GM21526 (cell line): ENCODE results near the gene QSOX2.

Experiments used
- ATAC-seq: cut with Tn5 transposase; IDR thresholded peaks from one replicate; pipeline ENCODE4 v1.9.1; 2021; ENCODE audit warnings: moderate library complexity; ENCODE audit not compliant: unreplicated experiment, low FRiP score

The QSOX2 gene

GRCh38 chr9:136205707-136205992, 40.0 kb downstream of the QSOX2 start:
- ATAC-seq = no peak

GRCh38 chr9:136204838-136205706, 40.5 kb downstream of the QSOX2 start, which contains the start of gene LHX3:
Gene LHX3 (minus strand): TSS chr9:136205128. CDS start chr9:136205012, 116 bp downstream.
- ATAC-seq = no peak

- ATAC-seq = no peak
Measured at GRCh38 chr9:136204145-136204805, 41.3 kb downstream of the QSOX2 start.

GRCh38 chr9:136203408-136204144, 42.0 kb downstream of the QSOX2 start:
- no peak for ATAC-seq

DNA sequence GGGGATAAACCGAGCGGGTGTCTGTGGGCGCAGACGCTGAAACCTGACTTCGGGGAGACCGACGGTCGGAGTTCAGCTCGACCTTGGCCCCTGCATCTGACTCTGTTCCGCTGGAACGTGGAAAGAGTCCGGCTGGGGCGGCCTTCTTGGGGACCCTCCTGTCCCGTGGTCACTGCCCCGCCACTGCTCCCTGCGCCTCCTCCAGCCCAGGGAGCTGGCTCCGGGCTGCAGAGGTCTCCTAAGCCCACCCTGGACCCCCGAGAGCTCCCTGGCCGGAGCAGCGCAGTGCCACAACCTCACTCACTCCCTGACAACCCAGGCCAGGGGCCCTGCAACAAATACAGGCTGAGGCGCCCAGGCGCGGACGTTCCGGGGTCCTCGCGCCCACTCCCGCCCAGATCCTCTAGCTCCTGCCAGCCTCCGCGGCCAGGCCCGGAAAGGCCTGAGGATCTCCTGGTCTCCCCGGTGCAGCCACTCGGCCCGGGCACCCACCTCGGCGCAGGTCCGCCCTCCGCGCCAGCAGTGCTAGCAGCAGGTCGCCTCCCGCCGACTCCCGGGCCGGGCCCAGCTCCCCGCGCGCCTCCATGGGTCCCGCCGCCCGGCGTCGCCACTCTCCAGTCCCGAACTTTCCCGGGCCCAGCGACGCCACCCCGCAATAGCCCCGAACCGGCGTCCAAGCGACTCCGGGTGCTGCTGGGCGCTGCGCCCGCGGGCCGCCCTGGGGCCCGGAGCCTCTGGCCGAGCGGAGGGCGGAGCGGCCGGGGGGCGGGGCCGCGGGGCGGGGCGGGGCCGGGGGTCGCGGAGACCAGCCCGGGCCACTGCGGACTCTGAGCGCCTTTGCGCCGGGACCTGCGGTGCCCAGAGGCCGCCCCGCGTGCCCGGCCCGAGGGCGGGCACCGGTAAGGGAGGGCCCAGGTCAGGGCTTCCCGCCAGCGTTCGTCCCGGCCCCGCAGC, 42.9 kb downstream of the QSOX2 start:
- ATAC-seq = no peak

- ATAC-seq = no peak
Measured at GRCh38 chr9:136201609-136202453, 43.8 kb downstream of the QSOX2 start.

DNA sequence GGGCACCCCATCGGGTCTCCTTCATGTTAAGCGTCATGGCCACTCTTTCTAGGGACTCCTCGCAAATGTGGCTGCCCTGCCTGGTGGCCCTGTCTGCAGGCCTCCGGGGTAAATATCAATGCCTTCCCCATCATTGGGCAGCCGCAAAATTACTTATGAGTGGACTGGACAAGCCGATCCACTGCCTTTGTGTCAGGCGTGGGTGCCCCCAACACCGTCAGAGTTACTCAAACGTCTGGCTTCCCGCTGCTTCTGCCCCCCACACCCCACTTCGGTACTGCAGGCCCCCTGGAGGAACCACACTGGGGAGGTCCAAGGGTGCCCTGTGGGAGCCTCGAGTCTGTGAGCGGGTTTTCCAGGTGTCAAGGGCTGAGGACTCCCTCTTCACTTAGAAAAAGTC, 44.4 kb downstream of the QSOX2 start:
- no peak for ATAC-seq

DNA sequence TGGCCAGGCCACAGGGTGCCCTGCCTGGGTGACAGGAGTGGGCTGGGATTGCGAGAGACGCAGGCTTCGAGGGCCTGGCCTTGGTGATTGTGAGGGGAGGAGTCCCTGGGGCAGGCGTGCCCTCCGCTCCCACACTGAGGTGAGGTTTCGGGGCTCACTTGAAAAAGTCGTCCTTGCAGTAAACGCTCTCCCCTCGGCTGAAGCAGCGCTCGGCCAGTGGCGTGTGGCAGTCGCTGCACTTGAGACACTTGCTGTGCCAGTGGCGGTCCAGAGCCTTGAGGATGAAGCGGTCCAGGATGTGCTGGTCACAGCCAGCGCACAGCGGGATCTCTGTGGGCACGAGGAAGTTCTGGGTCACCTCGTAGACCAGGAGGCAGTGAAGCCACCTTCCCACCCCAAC, 45.2 kb downstream of the QSOX2 start:
- no peak for ATAC-seq

DNA sequence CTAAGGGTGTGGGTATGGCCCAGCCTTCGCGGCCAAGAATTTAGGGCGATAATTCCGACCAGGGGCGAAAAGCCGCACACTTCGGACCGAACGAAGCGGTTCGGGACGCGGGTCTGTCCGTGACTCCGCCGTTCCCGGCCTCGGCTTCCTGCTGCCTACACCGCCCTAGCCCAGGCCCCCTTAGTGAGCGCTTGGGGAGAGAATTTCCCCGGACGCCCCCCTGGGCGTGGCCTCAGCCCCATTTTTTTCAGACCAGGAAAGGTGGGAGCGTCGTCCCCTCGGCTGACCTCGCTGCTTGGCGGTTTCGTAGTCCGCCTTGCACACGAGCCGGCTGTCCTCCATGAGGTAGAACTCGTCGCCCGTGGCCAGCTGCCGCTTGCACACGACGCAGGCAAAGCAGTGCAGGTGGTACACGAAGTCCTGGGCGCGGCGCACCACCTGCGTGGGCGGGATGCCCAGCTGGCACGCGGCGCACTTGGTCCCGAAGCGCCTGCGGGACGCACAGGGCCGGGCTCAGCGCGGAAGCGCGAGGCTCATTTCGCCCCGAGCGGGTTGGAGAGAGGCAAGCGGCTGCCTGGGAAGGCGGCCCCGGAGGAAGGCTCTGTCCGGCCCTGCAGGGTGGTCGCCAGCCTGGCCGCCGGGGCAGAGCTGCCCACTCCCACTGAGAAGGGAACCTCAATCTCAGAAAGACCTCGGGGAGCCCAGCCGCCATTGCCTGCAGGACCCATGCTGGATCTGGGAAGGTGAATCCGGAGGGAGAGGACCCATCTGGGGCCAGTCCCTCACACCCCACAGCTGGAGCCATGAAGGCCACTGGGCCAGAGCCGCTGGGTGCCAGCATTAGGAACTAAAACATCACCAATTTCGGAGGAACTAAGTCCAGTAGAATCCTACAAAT, 46.0 kb downstream of the QSOX2 start:
- ATAC-seq = no peak

GRCh38 chr9:136198605-136199083, 47.0 kb downstream of the QSOX2 start:
- ATAC-seq = no peak

DNA sequence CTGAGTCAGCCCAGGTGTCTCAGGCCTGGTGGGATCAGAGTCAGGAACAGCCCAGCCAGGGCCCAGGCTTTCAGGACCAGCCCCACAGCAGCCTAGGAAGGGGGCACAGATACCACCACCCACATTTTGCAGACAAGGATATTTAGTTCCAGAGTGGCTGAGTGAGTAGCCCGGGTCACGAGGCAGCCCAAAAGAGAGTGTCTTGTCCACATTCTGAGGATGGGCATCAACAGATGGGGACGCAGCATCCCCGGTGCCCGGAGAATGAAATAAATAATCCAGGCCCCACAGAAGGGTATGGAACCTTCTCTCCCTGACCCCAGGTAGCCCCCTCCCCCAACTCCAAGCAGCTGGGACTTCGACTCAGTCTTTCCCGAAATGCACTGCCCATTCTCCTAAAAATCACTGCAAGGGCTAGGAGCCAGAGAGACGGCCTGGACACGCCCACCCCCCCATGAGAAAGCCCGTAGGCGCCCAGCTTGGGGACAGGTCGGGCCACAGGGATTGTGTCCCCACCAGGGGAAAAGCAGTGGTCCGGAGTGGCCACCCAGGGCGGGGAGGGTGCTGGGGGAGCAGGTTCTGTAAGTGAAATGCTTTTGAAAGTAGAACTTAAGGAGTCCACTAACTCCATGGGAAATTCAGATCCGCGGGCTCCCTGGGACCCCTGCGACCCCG, 47.5 kb downstream of the QSOX2 start:
- ATAC-seq = no peak

- ATAC-seq = no peak
Measured at GRCh38 chr9:136197084-136197875, 48.3 kb downstream of the QSOX2 start.

DNA sequence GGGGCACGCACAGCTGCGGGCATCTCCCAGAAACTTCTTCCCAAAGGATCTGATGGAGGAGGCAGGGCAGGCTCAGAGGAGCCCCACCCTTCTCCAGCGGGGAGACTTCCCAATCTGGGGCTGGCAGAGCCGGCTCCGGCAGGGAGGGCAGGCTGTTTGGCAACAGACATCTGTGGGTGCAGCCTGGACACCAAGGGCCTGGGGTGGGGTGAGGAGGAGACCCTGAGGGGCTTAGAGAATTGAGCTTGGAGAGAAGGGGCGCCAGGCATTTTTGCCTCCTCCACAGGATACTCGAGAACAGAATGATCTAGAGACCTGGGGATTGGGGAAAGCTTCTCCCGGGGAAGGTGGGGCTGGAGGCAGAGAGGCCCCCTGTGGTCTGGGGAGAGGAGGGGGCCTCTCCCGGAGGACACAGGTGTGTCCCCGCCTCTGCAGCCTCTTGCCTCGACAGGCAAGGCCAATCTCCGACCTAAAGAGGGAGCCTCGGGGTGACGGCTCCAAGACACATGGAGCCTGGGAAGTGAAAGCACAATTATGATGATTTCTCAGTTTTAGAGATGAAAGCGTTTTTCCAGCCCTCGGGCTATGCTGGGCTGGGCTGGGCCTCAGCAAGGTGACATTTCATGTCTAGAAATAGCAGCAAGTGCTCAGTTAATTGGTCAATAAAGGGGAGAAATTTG, 49.1 kb downstream of the QSOX2 start:
- no peak for ATAC-seq

GRCh38 chr9:136194540-136194939, 51.1 kb downstream of the QSOX2 start:
- ATAC-seq = no peak

DNA sequence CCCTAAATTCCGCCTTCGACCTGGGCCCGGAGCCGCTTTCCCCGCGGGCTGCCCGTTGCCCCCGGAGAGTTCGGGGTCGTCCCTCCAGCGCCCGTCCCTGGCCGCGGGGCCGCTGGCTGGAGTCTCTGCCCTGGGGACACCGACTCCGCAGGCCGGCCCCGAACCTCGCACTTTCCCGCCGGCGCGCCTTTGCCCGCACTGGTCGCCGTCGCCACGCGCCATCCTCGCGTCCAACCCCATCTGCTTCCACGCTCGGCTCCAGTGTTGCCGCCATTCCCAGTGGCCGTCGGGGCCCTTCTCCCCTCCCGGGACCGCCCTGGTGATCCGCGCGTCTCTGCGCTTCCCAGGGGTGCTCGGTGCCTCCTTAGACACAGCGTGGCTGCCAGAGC, 51.7 kb downstream of the QSOX2 start:
- ATAC-seq = no peak

- no peak for ATAC-seq
Measured at GRCh38 chr9:136193127-136193890, 52.3 kb downstream of the QSOX2 start.
